HG03060 (cell line): Measurements from ENCODE around the gene SLC30A7.

Experiments used
- ATAC-seq: cut with Tn5 transposase; IDR thresholded peaks from one replicate; pipeline ENCODE4 v1.9.1; 2021; ENCODE audit warnings: low read depth, moderate number of reproducible peaks; ENCODE audit not compliant: unreplicated experiment

Gene SLC30A7

GRCh38 chr1:101017448-101017847 lies 121.6 kb downstream of the SLC30A7 start:
- no peak for ATAC-seq

GRCh38 chr1:101022294-101022693 lies 126.4 kb downstream of the SLC30A7 start:
- ATAC-seq, result no peak

GRCh38 chr1:101025283-101025656 lies 129.4 kb downstream of the SLC30A7 start:
- peak; percentile 12 for ATAC-seq

- peak; percentile 50 for ATAC-seq
These were observed 130.0 kb downstream of the SLC30A7 start, which contains the start of gene DPH5 for GRCh38 chr1:101025657-101026429. Gene DPH5, minus strand, starts transcription at chr1:101025784. Its CDS starts 341 bp downstream, at chr1:101025443.

- ATAC-seq, result no peak
These were observed 130.5 kb downstream of the SLC30A7 start for GRCh38 chr1:101026430-101026788.

GRCh38 chr1:101027194-101027772 lies 131.4 kb downstream of the SLC30A7 start:
- ATAC-seq, result no peak

GRCh38 chr1:101028466-101028865 lies 132.6 kb downstream of the SLC30A7 start:
- ATAC-seq, result no peak

GRCh38 chr1:101029184-101029583 lies 133.3 kb downstream of the SLC30A7 start:
- ATAC-seq, result no peak

- no peak for ATAC-seq
These were observed 135.0 kb downstream of the SLC30A7 start for GRCh38 chr1:101030881-101031280.
